Lung (tissue), 12 donors: Measurements from ENCODE around the gene OBSCN. TPM values are rescaled to one million over a fixed set of nuclear protein-coding genes. Genes with fewer than 3 reads are reported as not detected.

Experiments
- ATAC-seq: fragments of 200-7000 bp; cut with Tn5 transposase; one replicate; pipeline ENCODE4 v1.9.1; 2020; ENCODE audit warnings: moderate number of reproducible peaks; ENCODE audit not compliant: insufficient read depth, low FRiP score
- DNase-seq, 3 donors: peaks; one replicate each; pipeline ENCODE4 v3.0.0-alpha.2; 2013 to 2017
- H3K27ac ChIP-seq, 2 donors: one replicate each; pipeline ENCODE4 v1.5.1; 2013; ENCODE audit warnings: mild to moderate bottlenecking in 2 of 2, moderate library complexity in 2 of 2, control low read depth in 1 of 2, inconsistent platforms in 1 of 2, low read depth in 1 of 2, low read length in 1 of 2
- H3K27me3 ChIP-seq, 3 donors: one replicate each; pipeline ENCODE4 v1.5.1; 2013; ENCODE audit warnings: low read length in 2 of 3; ENCODE audit not compliant: control insufficient read depth in 3 of 3, insufficient read depth in 3 of 3
- H3K36me3 ChIP-seq, 4 donors: one replicate each; pipeline ENCODE4 v1.5.1; 2013; ENCODE audit warnings: low read length in 4 of 4, mild to moderate bottlenecking in 1 of 4, moderate library complexity in 1 of 4; ENCODE audit not compliant: control insufficient read depth in 4 of 4, insufficient read depth in 4 of 4
- H3K4me1 ChIP-seq, 5 donors: one replicate each; pipeline ENCODE4 v1.5.1; 2013; ENCODE audit warnings: low read length in 5 of 5, mild to moderate bottlenecking in 2 of 5, moderate library complexity in 1 of 5; ENCODE audit not compliant: control insufficient read depth in 5 of 5, insufficient read depth in 5 of 5
- H3K4me3 ChIP-seq: one replicate; pipeline ENCODE4 v1.5.1; 2013; ENCODE audit warnings: mild to moderate bottlenecking, control low read depth, moderate library complexity
- H3K9ac ChIP-seq, 2 donors: one replicate each; pipeline ENCODE4 v1.5.1; 2013; ENCODE audit warnings: low read length in 2 of 2, control low read depth in 1 of 2; ENCODE audit not compliant: insufficient read depth in 1 of 2
- H3K9me3 ChIP-seq, 4 donors: one replicate each; pipeline ENCODE4 v1.5.1; 2013; ENCODE audit warnings: low read length in 3 of 4, mild to moderate bottlenecking in 1 of 4, moderate library complexity in 1 of 4; ENCODE audit not compliant: control insufficient read depth in 4 of 4, insufficient read depth in 3 of 4
- WGBS, 2 donors: extraction: QIAGEN DNeasy Blood & Tissue Kit; methylation state at CpG; one replicate each; pipeline ENCODE4 v1.1.7; 2013; 5-methylcytosine and 5-hydroxymethylcytosine counted together
- polyA plus RNA-seq, 2 donors: library from polyadenylated mRNA; stranded (reverse); fragments of 200-250 nt; gene quantifications; one replicate each; pipeline ENCODE4 v1.2.1, GENCODE V29; 2013
- total RNA-seq, 2 donors: library from RNA; depleted of rRNA in 1 of 2; stranded (reverse); fragments of >200 nt in 1 of 2; gene quantifications; one replicate each; pipeline ENCODE4 v1.2.1, GENCODE V29; 2014 to 2021
- TF ChIP-seq, protein P1 (sequence below): IDR thresholded peaks from 2 replicates; pipeline ENCODE4 v1.5.1; 2012; ENCODE audit warnings: mild to moderate bottlenecking; ENCODE audit errors: control extremely low read depth, extremely low read depth
- donor health status: control.
- donor health status: control.
- donor health status: Bipolar disorder and iron deficiency.
- donor health status: healthy.
- donor health status: DM: yes; HTN: yes; CAD: no.

The OBSCN gene
- total and polyA plus RNA-seq, 4 donors, result 5.1 to 47.3 (median 25.4) TPM

GRCh38 chr1:228392111-228392936 lies 184.5 kb downstream of the OBSCN start:
- WGBS, 2 donors, result 92 to 94% methylated on average over 12 of the region's 12 CpGs
- ATAC-seq (no peak), DNase-seq (peak in 1 of 3 donors; percentile 3)
- Histone ChIP-seq H3K4me3 (no peak overlapping the region), H3K27ac (no peak overlapping the region), H3K4me1 (peaks cover 0 to 3% (median 0%) of the 10 kb centered on the region in 5 donors), H3K9me3 (no peaks in the 10 kb centered on the region), H3K9ac (no peak overlapping the region), H3K27me3 (no peaks in the 10 kb centered on the region), H3K36me3 (peaks cover 0 to 34% (median 12%) of the 10 kb centered on the region in 4 donors)
- TF ChIP-seq, protein P1, sequence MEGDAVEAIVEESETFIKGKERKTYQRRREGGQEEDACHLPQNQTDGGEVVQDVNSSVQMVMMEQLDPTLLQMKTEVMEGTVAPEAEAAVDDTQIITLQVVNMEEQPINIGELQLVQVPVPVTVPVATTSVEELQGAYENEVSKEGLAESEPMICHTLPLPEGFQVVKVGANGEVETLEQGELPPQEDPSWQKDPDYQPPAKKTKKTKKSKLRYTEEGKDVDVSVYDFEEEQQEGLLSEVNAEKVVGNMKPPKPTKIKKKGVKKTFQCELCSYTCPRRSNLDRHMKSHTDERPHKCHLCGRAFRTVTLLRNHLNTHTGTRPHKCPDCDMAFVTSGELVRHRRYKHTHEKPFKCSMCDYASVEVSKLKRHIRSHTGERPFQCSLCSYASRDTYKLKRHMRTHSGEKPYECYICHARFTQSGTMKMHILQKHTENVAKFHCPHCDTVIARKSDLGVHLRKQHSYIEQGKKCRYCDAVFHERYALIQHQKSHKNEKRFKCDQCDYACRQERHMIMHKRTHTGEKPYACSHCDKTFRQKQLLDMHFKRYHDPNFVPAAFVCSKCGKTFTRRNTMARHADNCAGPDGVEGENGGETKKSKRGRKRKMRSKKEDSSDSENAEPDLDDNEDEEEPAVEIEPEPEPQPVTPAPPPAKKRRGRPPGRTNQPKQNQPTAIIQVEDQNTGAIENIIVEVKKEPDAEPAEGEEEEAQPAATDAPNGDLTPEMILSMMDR, result no peak

GRCh38 chr1:228393268-228393701 lies 185.4 kb downstream of the OBSCN start:
- DNase-seq (peak in 1 of 3 donors; percentile 19), ATAC-seq (peak; percentile 52)
- no peak overlapping the region for H3K4me3 ChIP-seq
- no peak overlapping the region for H3K9ac ChIP-seq
- H3K27ac ChIP-seq, result no peak overlapping the region
- no peaks in the 10 kb centered on the region for H3K27me3 ChIP-seq
- WGBS, 2 donors, result 31 to 45% methylated on average over 8 of the region's 8 CpGs
- H3K4me1 ChIP-seq, result peaks cover 0 to 3% (median 0%) of the 10 kb centered on the region in 5 donors
- no peaks in the 10 kb centered on the region for H3K9me3 ChIP-seq
- H3K36me3 ChIP-seq, result peaks cover 0 to 41% (median 12%) of the 10 kb centered on the region in 4 donors
- TF ChIP-seq, protein P1, result no peak

DNA sequence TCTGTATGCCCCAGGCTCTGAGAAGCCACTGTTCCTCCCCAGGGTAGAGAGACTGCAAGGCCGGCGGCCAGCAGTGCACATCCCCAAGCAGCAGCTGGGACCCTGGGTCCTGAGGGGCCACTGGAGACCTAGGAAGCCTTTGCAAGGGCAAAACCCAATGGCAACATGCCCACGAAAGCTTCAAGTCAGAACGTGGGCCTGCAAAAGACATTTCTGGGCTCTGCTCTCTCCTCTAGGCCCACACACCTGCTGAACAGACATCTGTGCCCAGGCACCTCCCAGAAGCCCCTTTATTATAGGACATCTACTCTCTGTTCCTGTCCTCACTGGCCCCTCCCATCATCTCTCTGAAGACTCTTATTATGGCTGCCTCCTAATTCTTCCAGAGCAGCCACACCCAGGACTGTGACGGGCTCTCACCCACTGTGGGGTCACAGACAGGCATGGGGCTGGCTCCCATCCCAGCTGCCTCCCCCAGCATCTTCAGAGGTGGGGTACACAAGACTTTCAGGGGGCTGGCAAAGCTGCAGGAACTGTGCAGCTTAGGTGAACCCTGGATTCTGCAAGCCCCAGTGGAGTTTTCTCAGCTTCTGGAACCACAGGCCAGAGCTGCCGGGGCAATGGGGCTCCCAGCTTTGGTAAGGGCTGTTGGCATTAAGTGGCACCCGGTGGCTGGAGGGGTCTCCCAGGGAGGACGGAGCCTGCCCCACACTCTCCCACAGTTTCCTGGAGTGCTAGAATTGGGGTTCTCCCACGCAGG lies 186.1 kb downstream of the OBSCN start:
- Histone ChIP-seq H3K27me3 (no peaks in the 10 kb centered on the region), H3K9me3 (no peaks in the 10 kb centered on the region), H3K4me3 (no peak overlapping the region), H3K4me1 (peaks cover 0 to 3% (median 0%) of the 10 kb centered on the region in 5 donors), H3K36me3 (peaks cover 0 to 46% (median 12%) of the 10 kb centered on the region in 4 donors), H3K9ac (no peak overlapping the region), H3K27ac (peak overlapping the region in 1 of 2 donors; percentile 56)
- WGBS, 2 donors, result 88 to 90% methylated on average over 9 of the region's 9 CpGs
- DNase-seq, result peak in 1 of 3 donors; percentile 5
- ATAC-seq, result peak; percentile 27
- TF ChIP-seq, protein P1, result no peak
